ENCODE results near the gene PRPH.
"Not testable (repeated sequence)": the region's sequence is repeated elsewhere in the genome, so short reads cannot be mapped to it uniquely, and the experiment has no call there.

The PRPH gene

DNA sequence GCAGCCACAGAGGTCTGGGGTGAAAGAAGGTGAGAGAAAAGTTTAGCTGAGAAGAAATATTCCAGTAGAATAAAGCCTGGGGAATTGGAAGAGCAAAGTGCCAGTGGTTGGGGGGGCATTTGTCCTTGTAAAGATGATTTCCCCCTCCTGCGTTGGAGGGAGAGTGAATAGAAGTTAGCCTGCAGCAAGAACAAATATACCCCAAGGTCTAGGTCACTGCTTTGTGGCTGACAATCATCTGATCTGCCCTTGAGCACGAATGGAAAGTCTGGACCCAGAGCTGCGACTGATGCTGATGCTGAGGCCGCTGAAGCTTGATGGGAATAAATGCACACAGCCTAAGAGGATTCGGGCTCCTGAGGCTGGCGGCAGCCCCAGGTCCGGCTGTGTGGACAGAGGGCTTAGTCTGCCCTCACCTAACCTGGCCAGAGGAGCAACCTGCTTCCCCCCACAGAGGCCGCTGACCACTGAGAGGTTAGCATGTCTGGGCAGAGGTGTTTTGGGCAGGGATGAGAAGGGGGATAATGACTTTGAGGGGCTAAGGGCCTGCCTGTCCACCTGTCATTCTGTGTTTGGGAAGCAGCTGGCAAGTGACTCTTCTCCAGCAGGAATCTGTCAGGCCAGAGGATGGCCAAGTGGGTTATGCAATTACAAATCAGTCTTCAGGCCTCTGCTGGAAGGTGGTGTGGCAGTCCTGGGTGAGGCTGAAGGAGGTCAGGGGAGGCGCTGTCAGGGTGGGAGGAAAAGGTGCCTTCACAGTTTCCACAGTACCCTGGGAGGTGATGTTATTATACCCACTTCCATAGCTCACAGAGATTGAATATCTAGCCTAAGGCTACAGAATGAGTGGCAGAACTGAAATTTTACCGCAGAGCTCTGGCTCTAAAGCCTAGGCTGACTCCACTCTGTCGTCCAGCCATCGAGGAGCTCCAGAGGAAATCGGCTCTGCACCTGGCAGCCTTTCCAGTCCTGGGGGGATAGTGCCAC, 18.4 kb upstream of the PRPH start:
- Histone ChIP-seq H3K9me2 (replicated peaks; ENCODE audit: insufficient read depth, low read length) (no peaks in the 10 kb centered on the region), H3K9ac (ENCODE audit: low read length) (no peak overlapping the region), H4K20me1 (ENCODE audit: insufficient read depth, low read length) (no peaks in the 10 kb centered on the region), H3K4me3 (ENCODE audit: low read length) (no peak overlapping the region), H3K27me3 (replicated peaks; ENCODE audit: insufficient read depth, low read length) (no peaks in the 10 kb centered on the region), H3K79me2 (ENCODE audit: low read length) (no peaks in the 10 kb centered on the region), H3K36me3 (replicated peaks; ENCODE audit: insufficient read depth, low read length) (0 out of 2 replicates have a peak, but pooled peaks cover 4% of the 10 kb centered on the region), H3K9me3 (replicated peaks; ENCODE audit: insufficient read depth, low read length) (no peaks in the 10 kb centered on the region), H2AFZ (ENCODE audit: low read length) (no peak overlapping the region), H3K4me2 (ENCODE audit: low read depth, low read length) (no peak overlapping the region), H3F3A (ENCODE audit: insufficient read depth, low read length) (peaks cover 18% of the 10 kb centered on the region), H3K4me1 (ENCODE audit: low read length) (no peaks in the 10 kb centered on the region), H3K27ac (ENCODE audit: low read length) (no peak overlapping the region)
- TF ChIP-seq EZH2 (optimal IDR thresholded peaks at IDR 0.05; ENCODE audit: low read depth, low read length) (no peak), EZH2phosphoT487 (IDR thresholded peaks at IDR 0.05; ENCODE audit: low read length) (no peak)
- TF ChIP-seq, protein P1, sequence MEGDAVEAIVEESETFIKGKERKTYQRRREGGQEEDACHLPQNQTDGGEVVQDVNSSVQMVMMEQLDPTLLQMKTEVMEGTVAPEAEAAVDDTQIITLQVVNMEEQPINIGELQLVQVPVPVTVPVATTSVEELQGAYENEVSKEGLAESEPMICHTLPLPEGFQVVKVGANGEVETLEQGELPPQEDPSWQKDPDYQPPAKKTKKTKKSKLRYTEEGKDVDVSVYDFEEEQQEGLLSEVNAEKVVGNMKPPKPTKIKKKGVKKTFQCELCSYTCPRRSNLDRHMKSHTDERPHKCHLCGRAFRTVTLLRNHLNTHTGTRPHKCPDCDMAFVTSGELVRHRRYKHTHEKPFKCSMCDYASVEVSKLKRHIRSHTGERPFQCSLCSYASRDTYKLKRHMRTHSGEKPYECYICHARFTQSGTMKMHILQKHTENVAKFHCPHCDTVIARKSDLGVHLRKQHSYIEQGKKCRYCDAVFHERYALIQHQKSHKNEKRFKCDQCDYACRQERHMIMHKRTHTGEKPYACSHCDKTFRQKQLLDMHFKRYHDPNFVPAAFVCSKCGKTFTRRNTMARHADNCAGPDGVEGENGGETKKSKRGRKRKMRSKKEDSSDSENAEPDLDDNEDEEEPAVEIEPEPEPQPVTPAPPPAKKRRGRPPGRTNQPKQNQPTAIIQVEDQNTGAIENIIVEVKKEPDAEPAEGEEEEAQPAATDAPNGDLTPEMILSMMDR (IDR thresholded peaks at IDR 0.05; ENCODE audit: low read length): no peak
- DNase-seq: no peak

DNA sequence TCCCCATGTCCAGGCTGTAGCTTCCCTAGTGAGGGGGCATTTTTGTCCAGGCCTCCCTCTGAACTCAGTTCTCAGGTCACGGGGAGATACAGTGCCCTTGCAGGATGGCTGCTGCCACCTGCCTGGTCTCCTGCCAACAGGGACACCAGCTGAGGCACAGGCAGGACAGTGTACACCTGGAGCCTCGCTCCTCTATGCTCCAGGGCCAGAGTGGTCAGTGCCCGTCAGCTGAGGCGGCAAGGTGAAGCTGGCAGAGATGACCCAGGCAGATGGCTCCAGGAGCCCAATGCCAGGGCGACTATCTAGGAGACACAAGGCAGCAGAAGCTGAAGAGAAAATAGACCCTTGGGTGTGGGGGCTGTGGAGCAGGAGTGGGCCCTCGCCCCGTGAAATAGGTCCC, 17.5 kb upstream of the PRPH start:
- no peak overlapping the region for H3K4me3 ChIP-seq (ENCODE audit: low read length)
- no peaks in the 10 kb centered on the region for H3K27me3 ChIP-seq (replicated peaks; ENCODE audit: insufficient read depth, low read length)
- 0 out of 2 replicates have a peak, but pooled peaks cover 4% of the 10 kb centered on the region for H3K36me3 ChIP-seq (replicated peaks; ENCODE audit: insufficient read depth, low read length)
- H4K20me1 ChIP-seq (ENCODE audit: insufficient read depth, low read length): no peaks in the 10 kb centered on the region
- DNase-seq: no peak
- H3K27ac ChIP-seq (ENCODE audit: low read length): no peak overlapping the region
- H2AFZ ChIP-seq (ENCODE audit: low read length): no peak overlapping the region
- TF ChIP-seq EZH2 (optimal IDR thresholded peaks at IDR 0.05; ENCODE audit: low read depth, low read length) (no peak), EZH2phosphoT487 (IDR thresholded peaks at IDR 0.05; ENCODE audit: low read length) (no peak)
- TF ChIP-seq, protein P1 (IDR thresholded peaks at IDR 0.05; ENCODE audit: low read length): no peak
- H3K9me2 ChIP-seq (replicated peaks; ENCODE audit: insufficient read depth, low read length): no peaks in the 10 kb centered on the region
- no peaks in the 10 kb centered on the region for H3K4me1 ChIP-seq (ENCODE audit: low read length)
- no peaks in the 10 kb centered on the region for H3K9me3 ChIP-seq (replicated peaks; ENCODE audit: insufficient read depth, low read length)
- H3K9ac ChIP-seq (ENCODE audit: low read length): no peak overlapping the region
- peaks cover 18% of the 10 kb centered on the region for H3F3A ChIP-seq (ENCODE audit: insufficient read depth, low read length)
- H3K4me2 ChIP-seq (ENCODE audit: low read depth, low read length): no peak overlapping the region
- no peaks in the 10 kb centered on the region for H3K79me2 ChIP-seq (ENCODE audit: low read length)

DNA sequence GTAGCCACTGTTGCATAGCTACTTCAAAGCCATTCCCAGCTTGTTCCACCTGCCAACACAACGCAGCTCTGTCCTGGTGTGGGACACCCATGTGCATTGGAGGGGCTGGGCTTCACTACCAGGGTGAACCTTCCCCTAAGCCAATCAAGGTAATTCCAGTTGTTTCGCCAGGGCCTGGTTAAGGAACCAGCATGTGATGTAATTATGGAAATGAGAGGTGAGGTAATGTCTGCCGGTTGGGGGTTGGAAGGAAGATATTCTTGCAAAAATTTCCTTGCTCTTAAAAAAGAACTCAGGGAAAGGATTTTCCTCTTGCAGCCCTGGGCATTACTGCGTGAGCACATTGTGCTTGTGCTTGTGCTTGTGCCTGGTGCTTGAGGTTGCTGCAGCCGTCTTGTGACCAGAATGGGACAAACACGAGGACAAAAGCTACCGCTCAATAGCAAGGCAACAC, 15.2 kb upstream of the PRPH start:
- no peaks in the 10 kb centered on the region for H3K9me2 ChIP-seq (replicated peaks; ENCODE audit: insufficient read depth, low read length)
- H2AFZ ChIP-seq (ENCODE audit: low read length): no peak overlapping the region
- no peak overlapping the region for H3K4me2 ChIP-seq (ENCODE audit: low read depth, low read length)
- H3K9me3 ChIP-seq (replicated peaks; ENCODE audit: insufficient read depth, low read length): no peaks in the 10 kb centered on the region
- no peak for TF ChIP-seq EZH2phosphoT487 (IDR thresholded peaks at IDR 0.05; ENCODE audit: low read length)
- TF ChIP-seq, protein P1 (IDR thresholded peaks at IDR 0.05; ENCODE audit: low read length): no peak
- TF ChIP-seq EZH2 (optimal IDR thresholded peaks at IDR 0.05; ENCODE audit: low read depth, low read length): no peak
- H3F3A ChIP-seq (ENCODE audit: insufficient read depth, low read length): peaks cover 4% of the 10 kb centered on the region; the same call in 1 of the 2 replicates
- H3K4me3 ChIP-seq (ENCODE audit: low read length): no peak overlapping the region
- H3K79me2 ChIP-seq (ENCODE audit: low read length): no peaks in the 10 kb centered on the region
- no peak overlapping the region for H3K9ac ChIP-seq (ENCODE audit: low read length)
- peaks cover 6% of the 10 kb centered on the region; the same call in 1 of the 2 replicates for H3K27me3 ChIP-seq (replicated peaks; ENCODE audit: insufficient read depth, low read length)
- H3K4me1 ChIP-seq (ENCODE audit: low read length): no peaks in the 10 kb centered on the region
- no peaks in the 10 kb centered on the region for H4K20me1 ChIP-seq (ENCODE audit: insufficient read depth, low read length)
- no peak for DNase-seq
- no peak overlapping the region for H3K27ac ChIP-seq (ENCODE audit: low read length)
- H3K36me3 ChIP-seq (replicated peaks; ENCODE audit: insufficient read depth, low read length): no peaks in the 10 kb centered on the region

DNA sequence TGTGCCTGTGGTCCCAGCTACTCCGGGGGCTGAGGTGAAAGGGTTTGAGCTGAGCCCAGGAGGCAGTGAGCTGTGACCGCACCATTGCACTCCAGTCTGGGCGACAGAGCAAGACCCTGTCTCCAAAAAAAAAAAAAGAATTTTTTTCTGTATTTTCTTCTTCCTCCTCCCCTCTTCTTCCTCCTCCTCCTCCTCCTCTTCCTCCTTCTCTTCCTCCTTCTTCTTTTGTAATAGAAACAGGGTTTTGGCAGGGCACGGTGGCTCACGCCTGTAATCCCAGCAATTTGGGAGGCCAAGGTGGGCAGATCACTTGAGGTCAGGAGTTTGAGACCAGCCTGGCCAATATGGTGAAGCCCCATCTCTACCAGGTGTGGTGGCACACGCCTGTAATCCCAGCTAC, 14.4 kb upstream of the PRPH start:
- H3K27me3 ChIP-seq (replicated peaks; ENCODE audit: insufficient read depth, low read length); H3K4me2 ChIP-seq (ENCODE audit: low read depth, low read length); H3F3A ChIP-seq (ENCODE audit: insufficient read depth, low read length); H3K27ac ChIP-seq (ENCODE audit: low read length); H3K4me1 ChIP-seq (ENCODE audit: low read length); DNase-seq; H3K9ac ChIP-seq (ENCODE audit: low read length); H3K4me3 ChIP-seq (ENCODE audit: low read length); H3K9me3 ChIP-seq (replicated peaks; ENCODE audit: insufficient read depth, low read length); H4K20me1 ChIP-seq (ENCODE audit: insufficient read depth, low read length); H3K79me2 ChIP-seq (ENCODE audit: low read length); H3K36me3 ChIP-seq (replicated peaks; ENCODE audit: insufficient read depth, low read length); H3K9me2 ChIP-seq (replicated peaks; ENCODE audit: insufficient read depth, low read length); H2AFZ ChIP-seq (ENCODE audit: low read length): not testable (repeated sequence)

Measured in MM.1S (cell line).